Stimulated activated CD4-positive, alpha-beta T cell treated with anti-CD3 and anti-CD28 coated beads, Interleukin-12 subunit alpha, Interleukin-12 subunit beta, amount 100 ng/mL, for 4 hours (primary cell): ENCODE results near the gene PDCD4.

Experiments
- DNase-seq: peaks from one replicate; pipeline ENCODE4 v3.0.0-alpha.2; 2020

Gene PDCD4

GRCh38 chr10:110919971-110920881, 48.5 kb downstream of the PDCD4 start:
- DNase-seq = no peak

- DNase-seq = no peak
Measured at GRCh38 chr10:110923856-110924493, 52.2 kb downstream of the PDCD4 start.

GRCh38 chr10:110927461-110927860, 55.7 kb downstream of the PDCD4 start:
- DNase-seq = no peak

- DNase-seq = no peak
Measured at GRCh38 chr10:110931769-110932381, 60.1 kb downstream of the PDCD4 start.

GRCh38 chr10:110932505-110933180, 60.9 kb downstream of the PDCD4 start:
- no peak for DNase-seq

- no peak for DNase-seq
Measured at GRCh38 chr10:110936757-110937156, 65.0 kb downstream of the PDCD4 start.

- no peak for DNase-seq
Measured at GRCh38 chr10:110939419-110939818, 67.7 kb downstream of the PDCD4 start.

GRCh38 chr10:110944792-110945396, 73.2 kb downstream of the PDCD4 start:
- no peak for DNase-seq

GRCh38 chr10:110946496-110946895, 74.8 kb downstream of the PDCD4 start:
- DNase-seq = no peak

- no peak for DNase-seq
Measured at GRCh38 chr10:110947061-110947595, 75.4 kb downstream of the PDCD4 start.
